ENCODE results near the gene GLI3.

Gene GLI3

DNA sequence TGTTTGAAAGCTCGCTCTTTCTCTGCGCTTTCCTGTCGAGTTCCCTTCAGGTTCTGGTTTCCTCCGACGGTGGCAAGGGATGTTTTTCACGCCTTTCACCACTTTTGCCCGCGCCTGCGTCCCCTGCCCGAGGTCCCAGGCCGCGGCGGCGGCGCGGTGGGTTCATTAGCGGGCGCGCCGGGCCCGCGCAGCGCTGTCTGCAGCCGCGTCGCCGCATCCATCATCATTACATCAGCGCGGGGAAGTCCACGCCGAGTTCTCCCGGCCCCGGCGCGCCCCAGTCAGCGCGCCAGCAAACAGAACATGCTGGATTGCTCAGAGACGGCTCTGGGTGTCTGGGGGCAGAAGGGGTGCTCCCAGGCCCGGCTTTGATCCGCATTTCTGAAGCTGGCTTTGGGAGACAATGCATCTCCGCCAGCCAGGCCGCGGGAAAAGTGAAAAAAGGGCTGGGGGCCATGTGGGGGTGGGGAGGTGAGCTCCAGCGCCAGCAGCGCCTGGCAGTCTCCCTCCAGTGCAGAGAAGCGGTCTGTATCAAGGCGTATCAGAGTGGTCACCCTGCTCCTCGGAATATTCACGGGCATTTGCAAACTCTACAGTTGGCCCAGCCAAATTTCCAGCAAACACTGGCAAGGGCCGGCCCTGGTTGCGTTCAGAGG is 8.9 kb downstream of the GLI3 start:
- H3K9me3 ChIP-seq (ENCODE audit: insufficient read depth, low read length), result no peaks in the 10 kb centered on the region
- H3K79me2 ChIP-seq (ENCODE audit: low read length), result no peaks in the 10 kb centered on the region
- H3K36me3 ChIP-seq (replicated peaks; ENCODE audit: low read depth, low read length), result no peaks in the 10 kb centered on the region
- no peaks in the 10 kb centered on the region for H3K4me1 ChIP-seq (ENCODE audit: low read length)
- no peak overlapping the region for H3K4me3 ChIP-seq (ENCODE audit: low read length)
- no peak overlapping the region for H2AFZ ChIP-seq (ENCODE audit: low read depth, low read length)
- no peak overlapping the region for H3K27ac ChIP-seq (ENCODE audit: low read length)
- H4K20me1 ChIP-seq (ENCODE audit: insufficient read depth, low read length), result no peaks in the 10 kb centered on the region
- H3K9ac ChIP-seq (ENCODE audit: low read length), result no peak overlapping the region
- TF ChIP-seq, protein P1, sequence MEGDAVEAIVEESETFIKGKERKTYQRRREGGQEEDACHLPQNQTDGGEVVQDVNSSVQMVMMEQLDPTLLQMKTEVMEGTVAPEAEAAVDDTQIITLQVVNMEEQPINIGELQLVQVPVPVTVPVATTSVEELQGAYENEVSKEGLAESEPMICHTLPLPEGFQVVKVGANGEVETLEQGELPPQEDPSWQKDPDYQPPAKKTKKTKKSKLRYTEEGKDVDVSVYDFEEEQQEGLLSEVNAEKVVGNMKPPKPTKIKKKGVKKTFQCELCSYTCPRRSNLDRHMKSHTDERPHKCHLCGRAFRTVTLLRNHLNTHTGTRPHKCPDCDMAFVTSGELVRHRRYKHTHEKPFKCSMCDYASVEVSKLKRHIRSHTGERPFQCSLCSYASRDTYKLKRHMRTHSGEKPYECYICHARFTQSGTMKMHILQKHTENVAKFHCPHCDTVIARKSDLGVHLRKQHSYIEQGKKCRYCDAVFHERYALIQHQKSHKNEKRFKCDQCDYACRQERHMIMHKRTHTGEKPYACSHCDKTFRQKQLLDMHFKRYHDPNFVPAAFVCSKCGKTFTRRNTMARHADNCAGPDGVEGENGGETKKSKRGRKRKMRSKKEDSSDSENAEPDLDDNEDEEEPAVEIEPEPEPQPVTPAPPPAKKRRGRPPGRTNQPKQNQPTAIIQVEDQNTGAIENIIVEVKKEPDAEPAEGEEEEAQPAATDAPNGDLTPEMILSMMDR (IDR thresholded peaks at IDR 0.05; ENCODE audit: low read depth, low read length), result no peak
- no peak overlapping the region for H3K4me2 ChIP-seq (ENCODE audit: low read length)
- H3K27me3 ChIP-seq (ENCODE audit: low read depth, low read length), result no peaks in the 10 kb centered on the region

DNA sequence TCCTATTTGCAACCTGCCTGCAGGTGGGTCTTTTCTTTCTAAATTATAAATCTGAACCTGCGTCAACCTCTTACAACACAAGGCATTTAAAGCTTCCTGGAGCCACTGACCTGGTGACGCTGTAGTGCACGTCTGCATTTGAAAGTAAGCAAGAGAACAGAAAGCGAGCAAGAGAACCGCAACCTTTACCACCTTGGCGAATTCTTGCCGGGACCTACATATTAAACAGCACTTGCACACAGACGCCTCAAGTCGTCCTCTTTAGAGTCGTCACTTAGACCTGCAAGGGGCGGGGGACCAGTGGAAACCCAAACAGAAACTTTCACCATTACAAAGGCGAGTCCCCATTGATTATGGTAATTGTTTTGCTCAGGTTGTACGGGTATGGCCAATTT is 9.5 kb downstream of the GLI3 start:
- Histone ChIP-seq H3K27me3 (ENCODE audit: low read depth, low read length) (no peaks in the 10 kb centered on the region), H3K9ac (ENCODE audit: low read length) (no peak overlapping the region), H3K9me3 (ENCODE audit: insufficient read depth, low read length) (no peaks in the 10 kb centered on the region), H3K36me3 (replicated peaks; ENCODE audit: low read depth, low read length) (no peaks in the 10 kb centered on the region), H3K4me1 (ENCODE audit: low read length) (no peaks in the 10 kb centered on the region), H2AFZ (ENCODE audit: low read depth, low read length) (no peak overlapping the region), H3K4me3 (ENCODE audit: low read length) (no peak overlapping the region), H3K27ac (ENCODE audit: low read length) (no peak overlapping the region), H3K79me2 (ENCODE audit: low read length) (no peaks in the 10 kb centered on the region), H4K20me1 (ENCODE audit: insufficient read depth, low read length) (no peaks in the 10 kb centered on the region), H3K4me2 (ENCODE audit: low read length) (no peak overlapping the region)
- TF ChIP-seq, protein P1 (IDR thresholded peaks at IDR 0.05; ENCODE audit: low read depth, low read length), result no peak
- TF ChIP-seq EZH2phosphoT487 (IDR thresholded peaks at IDR 0.05; ENCODE audit: low read depth), result no peak

DNA sequence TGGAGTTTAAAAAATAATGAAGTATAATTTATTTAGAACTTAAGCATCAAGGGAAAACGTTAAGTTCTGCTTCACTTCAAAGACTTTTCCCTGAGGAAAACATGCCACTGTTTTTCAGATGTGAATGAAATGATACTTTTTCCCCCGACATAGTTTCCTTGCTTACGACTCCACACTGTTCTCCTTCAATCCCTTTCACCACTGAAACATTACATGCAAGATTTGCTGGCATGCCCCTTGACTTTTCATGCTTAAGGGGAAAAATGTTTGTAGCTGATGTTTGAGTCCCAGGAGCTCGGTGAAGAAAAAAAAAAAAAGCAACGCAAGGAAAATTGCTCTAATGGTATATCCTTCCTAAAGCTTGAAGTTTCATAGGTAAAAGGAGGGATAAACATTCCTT is 10.0 kb downstream of the GLI3 start:
- TF ChIP-seq EZH2phosphoT487 (IDR thresholded peaks at IDR 0.05; ENCODE audit: low read depth), result no peak
- TF ChIP-seq, protein P1 (IDR thresholded peaks at IDR 0.05; ENCODE audit: low read depth, low read length), result no peak
- Histone ChIP-seq H3K9me3 (ENCODE audit: insufficient read depth, low read length) (no peaks in the 10 kb centered on the region), H2AFZ (ENCODE audit: low read depth, low read length) (no peak overlapping the region), H3K27me3 (ENCODE audit: low read depth, low read length) (no peaks in the 10 kb centered on the region), H3K79me2 (ENCODE audit: low read length) (no peaks in the 10 kb centered on the region), H3K4me3 (ENCODE audit: low read length) (no peak overlapping the region), H3K36me3 (replicated peaks; ENCODE audit: low read depth, low read length) (no peaks in the 10 kb centered on the region), H3K4me2 (ENCODE audit: low read length) (no peak overlapping the region), H3K27ac (ENCODE audit: low read length) (no peak overlapping the region), H3K4me1 (ENCODE audit: low read length) (no peaks in the 10 kb centered on the region), H4K20me1 (ENCODE audit: insufficient read depth, low read length) (no peaks in the 10 kb centered on the region), H3K9ac (ENCODE audit: low read length) (no peak overlapping the region)

DNA sequence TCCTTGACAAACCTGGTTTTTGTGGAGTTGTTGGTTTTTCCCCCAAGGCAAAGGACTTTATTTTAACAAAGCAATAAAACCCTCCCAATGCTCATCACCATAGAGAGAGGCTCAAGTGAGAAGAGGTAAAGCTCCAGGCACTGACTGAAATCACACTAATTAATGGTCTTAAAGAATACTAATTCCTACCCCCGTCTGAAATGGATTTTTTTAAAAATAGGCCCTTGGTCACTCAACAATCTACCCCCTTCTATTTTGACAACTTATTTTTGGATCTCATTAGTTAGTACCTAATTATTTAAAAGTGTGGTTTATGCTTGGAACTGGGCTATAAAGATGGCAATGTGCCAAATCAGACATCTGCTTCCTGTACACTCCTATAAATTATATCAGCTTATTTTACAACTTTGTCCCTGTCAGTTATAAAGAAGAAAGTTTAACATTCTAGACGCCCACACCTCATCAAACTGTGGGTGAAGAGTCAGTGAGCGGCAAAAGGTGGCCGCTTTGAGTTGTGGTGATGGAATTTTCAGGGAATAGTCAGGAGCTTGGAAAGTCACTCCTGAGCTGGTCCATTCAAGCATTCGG is 10.6 kb downstream of the GLI3 start:
- no peak for TF ChIP-seq EZH2phosphoT487 (IDR thresholded peaks at IDR 0.05; ENCODE audit: low read depth)
- TF ChIP-seq, protein P1 (IDR thresholded peaks at IDR 0.05; ENCODE audit: low read depth, low read length), result no peak
- no peaks in the 10 kb centered on the region for H3K79me2 ChIP-seq (ENCODE audit: low read length)
- no peak overlapping the region for H3K4me3 ChIP-seq (ENCODE audit: low read length)
- no peak overlapping the region for H3K27ac ChIP-seq (ENCODE audit: low read length)
- H3K36me3 ChIP-seq (replicated peaks; ENCODE audit: low read depth, low read length), result no peaks in the 10 kb centered on the region
- no peak overlapping the region for H3K4me2 ChIP-seq (ENCODE audit: low read length)
- no peak overlapping the region for H3K9ac ChIP-seq (ENCODE audit: low read length)
- H3K27me3 ChIP-seq (ENCODE audit: low read depth, low read length), result no peaks in the 10 kb centered on the region
- no peak overlapping the region for H2AFZ ChIP-seq (ENCODE audit: low read depth, low read length)
- H3K4me1 ChIP-seq (ENCODE audit: low read length), result no peaks in the 10 kb centered on the region
- H3K9me3 ChIP-seq (ENCODE audit: insufficient read depth, low read length), result no peaks in the 10 kb centered on the region
- no peaks in the 10 kb centered on the region for H4K20me1 ChIP-seq (ENCODE audit: insufficient read depth, low read length)

All from OCI-LY3 (cell line).